Measurements from ENCODE around the gene AKT1.

DNA sequence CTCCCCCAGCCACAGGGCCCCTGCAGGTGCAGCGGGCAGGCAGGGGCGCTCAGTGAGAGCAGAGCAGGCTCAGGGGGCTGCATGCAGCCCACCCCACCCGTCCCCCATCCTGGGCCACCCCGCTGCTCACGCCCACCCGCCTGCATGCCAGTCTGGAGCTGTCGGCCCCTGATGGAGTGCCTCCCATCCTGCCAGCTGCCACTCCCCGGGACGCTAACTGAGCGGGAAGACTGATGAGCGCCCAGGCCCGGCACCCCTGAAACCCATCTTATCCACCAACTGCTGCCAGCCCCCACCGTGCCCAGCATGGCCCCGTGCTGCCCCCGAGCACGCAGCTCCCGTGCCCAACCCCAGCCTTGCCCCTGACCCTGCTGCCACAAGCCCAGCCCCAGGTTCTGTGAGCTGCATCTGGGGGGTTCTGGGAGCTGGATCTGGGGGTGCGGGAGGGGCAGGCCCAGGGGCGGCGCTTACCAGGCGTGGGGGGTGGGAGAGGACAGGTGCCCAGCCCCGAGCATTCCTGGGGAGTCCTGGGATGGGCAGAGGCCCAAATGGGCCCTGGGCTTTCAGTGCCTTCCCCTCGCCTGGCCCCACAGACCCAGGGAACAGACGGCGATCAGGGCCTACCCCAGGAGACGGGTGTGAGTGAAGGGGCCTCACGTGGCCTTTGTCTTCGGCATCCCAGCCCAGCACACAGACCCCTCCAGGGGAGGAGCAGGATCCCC lies 13.3 kb downstream of the AKT1 start:
- TF ChIP-seq POLR2AphosphoS5 (IDR thresholded peaks at IDR 0.05; ENCODE audit: low read depth, low read length), result no peak
- no peak for TF ChIP-seq TAF1 (IDR thresholded peaks at IDR 0.05; ENCODE audit: borderline replicate concordance, low read depth, low read length)
